OCI-LY1 (cell line): Measurements from ENCODE around the gene CERS6.

ENCODE experiments used
- H2AFZ ChIP-seq: fragments of 200-600 bp; sonication (generic), shearing (Covaris generic); 2 replicates; pipeline ENCODE4 v1.6.0; 2014; ENCODE audit warnings: antibody characterized with exemption, mild to moderate bottlenecking, low read length
- H3F3A ChIP-seq: fragments of 200-600 bp; sonication (generic), shearing (Covaris generic); 2 replicates; pipeline ENCODE4 v1.6.0; 2014; ENCODE audit warnings: mild to moderate bottlenecking, antibody characterized with exemption, low read length, moderate library complexity; ENCODE audit not compliant: insufficient read depth
- H3K27ac ChIP-seq: fragments of 200-600 bp; sonication (generic); 2 replicates; pipeline ENCODE4 v1.5.1; 2014; ENCODE audit warnings: low read length, mixed run types, mild to moderate bottlenecking, low read depth; ENCODE audit not compliant: poor library complexity, severe bottlenecking
- H3K27me3 ChIP-seq: fragments of 200-600 bp; sonication (generic); 2 replicates; pipeline ENCODE4 v1.6.0; 2014; ENCODE audit warnings: antibody characterized with exemption, mild to moderate bottlenecking, low read length, moderate library complexity; ENCODE audit not compliant: insufficient read depth
- H3K36me3 ChIP-seq: fragments of 200-600 bp; sonication (generic); 2 replicates; pipeline ENCODE4 v1.6.1; 2014; ENCODE audit warnings: mild to moderate bottlenecking, antibody characterized with exemption, low read length, moderate library complexity, mixed read lengths; ENCODE audit not compliant: insufficient read depth
- H3K4me1 ChIP-seq: fragments of 200-600 bp; sonication (generic); 2 replicates; pipeline ENCODE4 v1.5.1; 2014; ENCODE audit warnings: mild to moderate bottlenecking, low read length, moderate library complexity; ENCODE audit not compliant: insufficient read depth, severe bottlenecking
- H3K4me2 ChIP-seq: fragments of 200-600 bp; sonication (generic), shearing (Covaris generic); 2 replicates; pipeline ENCODE4 v1.6.1; 2014; ENCODE audit warnings: low read length
- H3K4me3 ChIP-seq: fragments of 200-600 bp; sonication (generic); 2 replicates; pipeline ENCODE4 v1.5.1; 2014; ENCODE audit warnings: low read length, low read depth, mild to moderate bottlenecking, mixed read lengths; ENCODE audit not compliant: poor library complexity, severe bottlenecking
- H3K79me2 ChIP-seq: fragments of 200-600 bp; shearing (Covaris generic); 2 replicates; pipeline ENCODE4 v1.6.1; 2016; ENCODE audit warnings: mixed run types, low read length, mixed read lengths; ENCODE audit not compliant: insufficient read depth
- H3K9ac ChIP-seq: fragments of 200-600 bp; sonication (generic), shearing (Covaris generic); 2 replicates; pipeline ENCODE4 v1.6.1; 2014; ENCODE audit warnings: mild to moderate bottlenecking, low read length, mixed read lengths
- H3K9me2 ChIP-seq: fragments of 200-600 bp; sonication (generic), shearing (Covaris generic); 2 replicates; pipeline ENCODE4 v1.6.1; 2014; ENCODE audit warnings: low read depth, mild to moderate bottlenecking, low read length, mixed read lengths
- H3K9me3 ChIP-seq: fragments of 200-600 bp; shearing (Covaris generic); 2 replicates; pipeline ENCODE4 v1.6.1; 2014; ENCODE audit warnings: low read length, mixed read lengths
- H4K20me1 ChIP-seq: fragments of 200-600 bp; sonication (generic), shearing (Covaris generic); 2 replicates; pipeline ENCODE4 v1.6.0; 2016; ENCODE audit warnings: mild to moderate bottlenecking, low read length; ENCODE audit not compliant: insufficient read depth
- EZH2 ChIP-seq: fragments of 200-600 bp; sonication (generic), shearing (Covaris generic); IDR thresholded peaks from 2 replicates; pipeline ENCODE4 v1.8.0; 2017; ENCODE audit warnings: borderline replicate concordance, mixed run types, mild to moderate bottlenecking, antibody characterized with exemption, low read length, moderate library complexity, mixed read lengths
- TF ChIP-seq, protein P1 (sequence below): fragments of 200-600 bp; sonication (generic), shearing (Covaris generic); IDR thresholded peaks from 2 replicates; pipeline ENCODE4 v1.5.1; 2017; ENCODE audit warnings: mild to moderate bottlenecking, antibody characterized with exemption, low read length, moderate library complexity, mixed read lengths

Gene CERS6

DNA sequence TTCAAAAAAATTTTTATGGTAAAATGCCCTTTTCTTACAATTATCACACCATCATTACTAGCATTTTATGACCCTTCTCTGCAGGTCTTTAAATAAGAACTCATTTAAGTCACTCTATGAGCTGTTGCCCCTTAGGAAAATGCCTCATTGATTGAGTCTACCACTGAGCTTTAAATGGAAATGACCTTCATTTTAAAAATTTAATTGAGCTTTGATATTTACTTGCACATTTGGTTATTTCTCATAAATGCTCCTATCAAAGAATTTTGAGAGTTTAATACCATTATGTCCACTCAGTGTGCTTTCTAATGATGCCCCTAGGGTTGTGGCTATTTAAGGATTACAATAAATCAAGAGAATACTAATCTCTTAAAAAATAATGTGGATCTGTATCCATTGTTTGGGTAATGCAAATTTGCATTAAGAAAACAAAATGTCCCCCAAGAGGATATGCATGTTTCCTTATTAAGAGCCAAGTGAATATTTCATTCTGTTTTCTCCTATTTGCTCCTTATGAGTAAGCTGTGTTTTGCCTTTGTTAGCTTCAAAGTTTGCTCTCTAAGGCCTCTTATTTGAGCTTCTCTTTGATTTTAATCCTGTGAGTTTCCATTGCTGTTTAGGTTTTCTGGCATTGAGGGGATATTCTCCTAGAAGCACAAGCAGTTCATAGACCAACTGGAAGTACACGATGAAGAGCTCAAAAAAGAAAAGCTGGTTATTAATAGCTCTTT lies 69.8 kb downstream of the CERS6 start:
- no peaks in the 10 kb centered on the region for H3K9me3 ChIP-seq
- H3F3A ChIP-seq, result no peaks in the 10 kb centered on the region
- H3K4me1 ChIP-seq, result no peaks in the 10 kb centered on the region
- H3K4me3 ChIP-seq, result no peak overlapping the region
- H4K20me1 ChIP-seq, result no peaks in the 10 kb centered on the region
- TF ChIP-seq, protein P1, sequence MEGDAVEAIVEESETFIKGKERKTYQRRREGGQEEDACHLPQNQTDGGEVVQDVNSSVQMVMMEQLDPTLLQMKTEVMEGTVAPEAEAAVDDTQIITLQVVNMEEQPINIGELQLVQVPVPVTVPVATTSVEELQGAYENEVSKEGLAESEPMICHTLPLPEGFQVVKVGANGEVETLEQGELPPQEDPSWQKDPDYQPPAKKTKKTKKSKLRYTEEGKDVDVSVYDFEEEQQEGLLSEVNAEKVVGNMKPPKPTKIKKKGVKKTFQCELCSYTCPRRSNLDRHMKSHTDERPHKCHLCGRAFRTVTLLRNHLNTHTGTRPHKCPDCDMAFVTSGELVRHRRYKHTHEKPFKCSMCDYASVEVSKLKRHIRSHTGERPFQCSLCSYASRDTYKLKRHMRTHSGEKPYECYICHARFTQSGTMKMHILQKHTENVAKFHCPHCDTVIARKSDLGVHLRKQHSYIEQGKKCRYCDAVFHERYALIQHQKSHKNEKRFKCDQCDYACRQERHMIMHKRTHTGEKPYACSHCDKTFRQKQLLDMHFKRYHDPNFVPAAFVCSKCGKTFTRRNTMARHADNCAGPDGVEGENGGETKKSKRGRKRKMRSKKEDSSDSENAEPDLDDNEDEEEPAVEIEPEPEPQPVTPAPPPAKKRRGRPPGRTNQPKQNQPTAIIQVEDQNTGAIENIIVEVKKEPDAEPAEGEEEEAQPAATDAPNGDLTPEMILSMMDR, result no peak
- TF ChIP-seq EZH2, result no peak
- H3K79me2 ChIP-seq, result no peaks in the 10 kb centered on the region
- H3K4me2 ChIP-seq, result no peak overlapping the region
- no peak overlapping the region for H3K27ac ChIP-seq
- H3K9me2 ChIP-seq, result no peaks in the 10 kb centered on the region
- no peaks in the 10 kb centered on the region for H3K36me3 ChIP-seq
- H3K27me3 ChIP-seq, result no peaks in the 10 kb centered on the region
- no peak overlapping the region for H2AFZ ChIP-seq
- H3K9ac ChIP-seq, result no peak overlapping the region

DNA sequence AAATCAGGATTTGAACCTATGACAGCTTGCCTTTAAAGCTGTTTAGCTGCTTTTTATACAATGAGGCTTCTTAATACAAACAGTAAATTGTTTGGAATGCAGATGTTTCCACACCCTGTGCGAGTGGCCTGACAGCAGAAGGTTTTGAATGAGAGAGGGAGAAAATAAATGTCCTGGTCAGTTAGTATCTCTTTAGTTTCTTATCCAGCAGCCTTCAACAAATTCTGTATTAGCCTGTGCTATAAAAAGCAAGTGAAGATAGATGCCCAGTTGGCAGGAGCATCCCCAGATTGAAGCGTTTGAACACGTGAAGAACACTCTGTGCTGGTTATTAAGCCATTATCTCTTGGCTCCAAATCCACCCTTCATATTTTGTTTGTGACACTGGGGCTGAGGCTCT lies 70.6 kb downstream of the CERS6 start:
- no peak overlapping the region for H2AFZ ChIP-seq
- H3K27me3 ChIP-seq, result no peaks in the 10 kb centered on the region
- H3K36me3 ChIP-seq, result no peaks in the 10 kb centered on the region
- H3K9me2 ChIP-seq, result no peaks in the 10 kb centered on the region
- TF ChIP-seq EZH2, result no peak
- TF ChIP-seq, protein P1, result no peak
- no peak overlapping the region for H3K4me3 ChIP-seq
- H3K9ac ChIP-seq, result no peak overlapping the region
- no peaks in the 10 kb centered on the region for H3K9me3 ChIP-seq
- H3F3A ChIP-seq, result no peaks in the 10 kb centered on the region
- H3K4me2 ChIP-seq, result no peak overlapping the region
- no peaks in the 10 kb centered on the region for H4K20me1 ChIP-seq
- no peak overlapping the region for H3K27ac ChIP-seq
- no peaks in the 10 kb centered on the region for H3K4me1 ChIP-seq
- H3K79me2 ChIP-seq, result no peaks in the 10 kb centered on the region

DNA sequence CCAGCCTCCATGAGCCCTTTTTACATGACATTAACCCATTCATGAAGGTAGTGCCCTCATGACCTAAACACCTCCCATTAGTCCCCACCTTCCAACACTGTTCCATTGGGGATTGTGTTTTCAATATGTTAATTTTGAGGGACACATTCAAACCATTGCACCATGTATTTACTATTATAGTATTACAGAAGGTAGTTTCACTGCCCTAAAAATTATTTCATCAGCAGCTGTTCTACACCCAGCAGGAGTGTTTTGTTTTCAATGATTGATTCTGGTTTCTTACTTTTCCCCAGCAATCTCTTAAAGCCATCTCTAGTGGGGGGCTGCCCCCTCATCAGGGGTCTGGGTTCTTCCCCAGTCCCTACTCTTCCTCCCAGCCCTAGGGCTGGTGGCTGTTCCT lies 71.9 kb downstream of the CERS6 start:
- no peaks in the 10 kb centered on the region for H3K36me3 ChIP-seq
- no peaks in the 10 kb centered on the region for H4K20me1 ChIP-seq
- no peak overlapping the region for H3K9ac ChIP-seq
- H3K4me2 ChIP-seq, result no peak overlapping the region
- no peak overlapping the region for H3K27ac ChIP-seq
- no peak overlapping the region for H3K4me3 ChIP-seq
- no peak for TF ChIP-seq EZH2
- TF ChIP-seq, protein P1, result no peak
- H3K4me1 ChIP-seq, result no peaks in the 10 kb centered on the region
- no peaks in the 10 kb centered on the region for H3K27me3 ChIP-seq
- no peaks in the 10 kb centered on the region for H3K9me3 ChIP-seq
- H3K9me2 ChIP-seq, result no peaks in the 10 kb centered on the region
- no peaks in the 10 kb centered on the region for H3K79me2 ChIP-seq
- no peaks in the 10 kb centered on the region for H3F3A ChIP-seq
- H2AFZ ChIP-seq, result no peak overlapping the region
